Germinal center (tissue), 1 donor: ENCODE data around the gene HLA-F.
A peak's percentile ranks its signal among the peaks of the same experiment; 100 is the strongest.

ENCODE experiments used
- DNase-seq: peaks from one replicate; pipeline ENCODE4 v3.0.0; 2012; ENCODE audit warnings: mixed read lengths, low spot score

Gene HLA-F

GRCh38 chr6:29744131-29744530, 20.9 kb downstream of the HLA-F start:
- DNase-seq: no peak

GRCh38 chr6:29744621-29745020, 21.4 kb downstream of the HLA-F start:
- no peak for DNase-seq

GRCh38 chr6:29745386-29745785, 22.2 kb downstream of the HLA-F start:
- no peak for DNase-seq

GRCh38 chr6:29745855-29746449, 22.7 kb downstream of the HLA-F start:
- DNase-seq: no peak

- no peak for DNase-seq
Measured at GRCh38 chr6:29746846-29747687, 23.8 kb downstream of the HLA-F start.

GRCh38 chr6:29747688-29748250, 24.5 kb downstream of the HLA-F start:
- peak; percentile 15 for DNase-seq

GRCh38 chr6:29748391-29749307, 25.4 kb downstream of the HLA-F start:
- DNase-seq: peak; percentile 98

- no peak for DNase-seq
Measured at GRCh38 chr6:29749308-29749662, 26.1 kb downstream of the HLA-F start.

- no peak for DNase-seq
Measured at GRCh38 chr6:29749668-29750067, 26.4 kb downstream of the HLA-F start.

GRCh38 chr6:29750709-29751108, 27.5 kb downstream of the HLA-F start:
- no peak for DNase-seq

GRCh38 chr6:29751480-29751879, 28.2 kb downstream of the HLA-F start:
- DNase-seq: no peak

- peak; percentile 84 for DNase-seq
Measured at GRCh38 chr6:29752451-29753308, 29.4 kb downstream of the HLA-F start.

GRCh38 chr6:29753309-29753644, 30.0 kb downstream of the HLA-F start:
- no peak for DNase-seq

- no peak for DNase-seq
Measured at GRCh38 chr6:29755295-29755871, 32.1 kb downstream of the HLA-F start.

- DNase-seq: no peak
Measured at GRCh38 chr6:29757282-29757681, 34.0 kb downstream of the HLA-F start.

GRCh38 chr6:29757701-29758293, 34.6 kb downstream of the HLA-F start:
- no peak for DNase-seq

- no peak for DNase-seq
Measured at GRCh38 chr6:29758761-29759160, 35.5 kb downstream of the HLA-F start.

GRCh38 chr6:29759457-29759856, 36.2 kb downstream of the HLA-F start:
- no peak for DNase-seq

GRCh38 chr6:29760328-29760727, 37.1 kb downstream of the HLA-F start:
- DNase-seq: no peak

- no peak for DNase-seq
Measured at GRCh38 chr6:29762051-29762450, 38.8 kb downstream of the HLA-F start.

- DNase-seq: no peak
Measured at GRCh38 chr6:29762781-29763214, 39.6 kb downstream of the HLA-F start.
